ENCODE measurements around the gene PLA2R1.

The PLA2R1 gene

DNA sequence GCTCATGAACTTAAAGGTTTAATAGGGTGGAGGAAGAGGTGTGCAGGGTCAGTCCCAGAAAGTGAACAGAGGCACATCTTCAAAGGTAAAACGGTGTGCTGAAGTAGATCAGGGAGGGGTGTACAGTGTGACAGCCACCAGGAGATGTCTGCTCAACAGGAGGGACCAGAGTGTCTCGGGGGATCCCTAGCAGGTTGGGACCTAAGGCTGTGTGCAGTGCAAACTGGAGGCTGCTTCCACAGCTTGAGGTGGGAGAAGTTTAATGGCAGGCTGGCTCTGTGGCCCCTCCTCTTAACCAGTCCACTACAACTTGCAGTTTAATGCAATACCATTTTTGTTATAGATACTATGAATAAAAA, 33.2 kb downstream of the PLA2R1 start:
- no peak for DNase-seq

DNA sequence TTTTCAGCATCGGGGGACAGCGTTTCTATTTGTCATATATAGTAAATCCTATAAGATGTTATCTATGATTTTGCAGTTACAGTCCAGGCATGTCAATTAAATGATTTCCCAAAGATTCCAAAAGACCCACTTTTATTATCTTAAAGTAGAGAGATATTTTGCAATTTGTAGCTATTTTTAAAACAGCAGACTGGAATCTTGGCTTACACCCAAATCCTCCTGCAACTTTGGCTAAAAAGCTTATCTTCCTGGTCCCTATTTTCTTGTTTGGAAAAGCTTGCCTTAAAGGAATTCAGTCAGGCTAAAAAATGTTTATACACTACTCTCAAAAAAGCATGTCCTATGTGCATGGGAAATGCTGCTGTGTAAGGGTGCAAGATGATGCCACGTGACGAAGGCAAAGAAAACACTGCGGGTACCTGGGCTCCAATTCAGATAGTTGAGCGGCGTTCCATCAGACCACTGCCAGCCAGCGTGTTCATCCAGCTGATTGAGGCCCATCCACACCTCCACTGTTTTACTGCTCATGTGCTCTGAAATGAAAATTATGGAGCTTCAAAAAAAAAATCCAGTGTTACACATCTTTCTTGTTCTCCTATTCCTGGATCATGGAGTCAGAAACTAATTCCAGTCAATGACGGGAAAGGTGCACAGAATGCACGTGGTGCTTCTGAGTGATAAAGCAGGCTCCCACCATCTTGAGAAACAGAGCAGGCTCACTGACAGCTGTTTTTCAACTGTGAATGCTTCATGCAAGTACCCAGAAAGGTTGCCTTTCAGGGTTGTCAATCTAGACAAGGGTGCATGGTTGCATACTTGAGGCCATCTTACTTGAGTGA, 33.8 kb downstream of the PLA2R1 start:
- DNase-seq, result peak; percentile 56

DNA sequence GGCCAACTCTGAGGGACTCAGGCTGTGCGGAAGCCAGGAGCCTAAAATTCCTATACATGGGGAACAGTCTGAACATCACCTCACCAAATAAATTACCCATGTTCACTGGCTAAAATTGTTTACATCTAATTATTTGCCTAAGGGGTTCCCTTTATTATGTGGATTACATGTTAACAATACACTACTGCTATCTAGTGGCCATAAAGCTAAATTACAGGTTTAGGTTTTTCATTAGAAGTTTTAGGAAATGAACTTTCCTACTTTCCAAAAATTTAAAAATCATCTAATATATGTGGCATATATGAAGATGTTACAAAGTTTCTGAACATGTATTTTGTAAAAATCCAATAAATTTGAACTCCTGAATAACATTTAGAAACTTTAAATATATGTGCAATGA, 40.3 kb downstream of the PLA2R1 start:
- DNase-seq, result no peak

DNA sequence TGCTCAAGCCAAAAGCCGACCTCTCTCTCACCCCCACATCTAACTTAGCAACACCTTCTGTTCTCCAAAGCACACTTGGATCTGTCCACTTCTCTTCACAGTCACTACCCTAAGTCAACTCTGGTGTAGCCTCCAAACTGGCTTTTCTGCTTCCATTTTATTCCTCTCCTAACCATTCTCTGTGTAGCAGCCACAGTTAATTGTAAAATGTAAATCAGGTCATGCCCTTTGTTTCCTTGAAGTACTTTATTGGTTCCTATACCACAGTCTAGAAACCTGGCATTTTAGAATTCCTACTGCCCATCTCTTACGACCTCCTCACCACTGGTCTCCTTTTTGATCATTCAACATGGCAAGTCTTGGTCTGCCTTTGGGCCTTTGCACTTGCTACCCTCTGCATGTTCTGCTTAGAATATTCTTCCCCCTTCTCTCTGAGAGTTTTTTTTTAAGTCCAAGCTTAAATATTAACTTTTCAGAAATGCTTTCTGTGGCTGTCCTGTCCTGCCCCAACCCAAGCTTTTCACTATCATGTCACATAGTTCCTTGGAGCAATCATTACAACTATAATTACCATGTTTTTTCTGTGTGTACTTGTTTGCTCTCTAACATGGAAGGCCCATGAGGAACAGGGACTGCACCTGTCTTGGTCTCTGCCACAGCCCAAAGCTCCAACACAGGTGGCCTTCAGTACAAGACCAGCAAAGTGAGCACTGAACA, 42.9 kb downstream of the PLA2R1 start:
- no peak for DNase-seq

DNA sequence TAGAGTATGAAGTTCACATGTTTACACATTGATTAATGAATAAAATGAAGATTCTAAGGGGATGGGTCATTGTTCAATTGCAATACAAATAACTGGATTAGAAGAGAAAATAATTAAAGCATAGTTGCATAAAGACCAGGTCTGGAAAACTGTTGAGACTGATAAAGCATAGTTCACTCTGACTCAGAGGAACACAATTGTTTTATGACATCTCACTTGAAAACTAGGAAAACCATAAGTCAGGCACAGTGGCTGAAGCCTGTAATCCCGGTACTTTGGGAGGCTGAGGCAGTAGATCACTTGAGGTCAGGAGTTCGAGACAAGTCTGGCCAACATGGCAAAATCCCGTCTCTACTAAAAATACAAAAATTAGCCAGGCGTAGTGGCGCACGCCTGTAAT, 46.7 kb downstream of the PLA2R1 start:
- no peak for DNase-seq

DNA sequence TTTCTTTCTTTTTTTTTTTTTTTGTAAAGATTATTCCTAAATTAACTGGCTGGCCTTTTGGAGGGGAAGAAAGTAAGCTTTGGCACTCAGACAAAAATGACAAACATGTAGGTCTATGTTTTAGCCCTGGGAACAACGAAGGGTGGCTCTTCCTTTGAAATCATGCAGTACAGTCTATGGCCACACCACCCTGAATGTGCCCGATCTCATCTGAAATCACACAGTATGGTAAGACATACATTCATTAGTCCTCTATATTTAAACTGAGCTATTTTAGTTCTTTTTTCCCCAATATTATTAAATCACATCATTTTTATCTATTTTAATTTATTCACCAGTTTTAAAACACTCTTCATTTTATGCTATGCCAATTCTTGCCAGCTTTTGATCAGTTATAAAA, 48.2 kb downstream of the PLA2R1 start:
- peak; percentile 19 for DNase-seq

DNA sequence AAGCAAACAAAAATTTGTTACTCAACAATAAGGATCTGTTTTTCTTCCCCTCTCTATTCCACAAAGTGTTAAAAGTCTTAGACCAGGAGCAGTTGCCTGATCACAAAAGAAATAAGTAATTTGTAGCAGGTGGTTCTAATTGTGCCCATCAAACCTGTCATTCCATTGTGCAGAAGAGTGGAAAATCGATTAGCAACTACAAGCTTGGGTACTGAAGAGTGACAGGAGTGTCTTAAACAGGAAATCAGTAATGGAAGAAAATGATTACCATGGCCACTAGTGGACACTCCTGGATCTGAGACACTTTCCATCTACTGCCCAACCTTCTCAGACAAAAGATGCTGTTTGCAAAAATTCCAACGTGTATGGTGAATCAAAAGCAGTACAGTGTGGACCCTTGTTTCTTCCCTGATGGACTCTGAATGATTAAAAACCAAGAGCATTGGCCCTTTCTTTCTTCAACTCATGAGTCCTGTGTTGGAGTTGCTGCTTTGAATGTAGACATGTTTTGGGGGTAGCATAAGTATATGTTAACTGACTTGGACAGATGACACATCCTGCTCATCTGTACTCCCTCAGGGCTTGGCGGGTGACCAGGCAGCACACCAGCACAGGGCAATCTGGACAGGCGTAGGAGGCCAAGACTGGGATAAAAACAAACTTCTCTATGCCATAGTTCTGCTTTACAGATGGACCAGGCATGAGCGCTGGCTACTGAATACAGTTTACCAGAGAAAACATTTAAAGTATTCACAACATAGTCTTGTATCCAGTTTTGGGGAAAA, 51.9 kb downstream of the PLA2R1 start:
- DNase-seq, result no peak

DNA sequence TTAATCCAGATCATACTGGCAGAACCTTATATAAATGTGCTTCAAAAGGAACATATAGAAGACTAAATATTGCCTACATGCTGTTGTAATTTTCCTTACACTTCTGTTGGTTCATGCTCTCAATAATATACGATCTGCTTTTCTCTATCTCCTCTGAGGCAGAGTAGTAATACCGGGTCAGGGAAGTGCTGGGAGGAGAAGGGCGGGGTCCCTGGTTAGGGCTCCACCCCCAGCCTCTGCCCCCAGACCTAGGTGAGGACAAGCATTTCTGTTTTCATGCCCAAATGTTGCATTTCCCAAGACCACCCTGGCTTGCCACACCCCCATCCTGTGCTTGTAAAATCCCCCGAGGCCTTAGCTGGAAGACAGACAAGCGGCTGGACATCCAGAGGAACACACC, 55.3 kb downstream of the PLA2R1 start:
- no peak for DNase-seq

DNA sequence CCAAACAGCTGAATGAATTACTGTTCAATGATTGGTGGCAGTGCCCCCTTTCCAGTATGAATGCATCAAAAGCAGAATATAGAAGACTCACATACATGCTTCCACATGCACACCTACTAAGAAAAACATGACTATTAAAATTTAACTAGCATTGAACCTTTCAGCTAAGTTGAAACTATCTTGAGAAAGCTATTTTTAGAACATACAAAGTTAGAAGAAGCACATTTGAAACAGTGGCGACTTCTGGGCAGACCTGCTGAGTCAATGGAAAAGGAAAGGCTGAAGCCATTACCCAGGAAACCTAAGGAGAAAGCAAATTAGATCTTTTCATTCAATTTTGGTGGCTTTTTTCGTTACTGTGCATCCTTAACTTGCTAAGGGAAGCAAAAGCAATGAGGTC, 55.9 kb downstream of the PLA2R1 start:
- peak; percentile 12 for DNase-seq

DNA sequence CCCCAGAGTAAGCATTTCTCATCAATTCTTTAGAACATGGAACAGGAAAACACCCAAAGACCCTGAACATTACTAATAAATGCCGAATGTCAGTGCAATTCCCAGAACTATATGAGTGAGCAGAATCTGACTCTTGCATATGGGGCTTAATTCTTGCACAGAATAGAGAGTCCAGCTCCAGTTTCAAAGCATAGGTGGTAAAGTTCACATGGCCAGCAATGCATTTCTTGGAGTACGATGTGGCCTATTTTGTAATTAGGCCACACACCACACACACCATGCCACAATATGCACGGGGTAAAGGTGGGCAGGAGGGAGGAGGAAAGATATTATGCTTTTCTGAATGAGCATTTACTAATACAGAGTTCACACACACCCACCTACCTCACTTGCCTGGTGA, 56.5 kb downstream of the PLA2R1 start:
- DNase-seq, result no peak

DNA sequence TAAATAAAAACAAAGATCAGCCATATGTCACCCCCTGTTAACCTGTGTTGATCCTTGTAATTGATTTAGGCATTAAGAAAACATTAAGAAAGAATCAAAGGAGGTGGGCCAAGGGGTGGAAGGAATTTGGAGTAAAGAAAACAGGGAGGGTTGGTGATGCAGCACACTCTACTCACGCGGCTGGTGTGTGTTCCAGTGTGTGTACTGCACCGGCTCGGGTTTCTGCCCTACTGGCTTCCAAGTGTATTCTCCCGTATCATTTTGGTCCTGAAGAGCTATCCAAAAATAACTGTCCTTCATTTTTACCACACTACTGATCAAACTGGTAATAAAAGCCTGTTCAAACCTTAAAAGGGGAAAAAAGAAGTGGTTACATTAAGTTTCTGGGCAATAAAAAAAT, 56.9 kb downstream of the PLA2R1 start:
- DNase-seq, result no peak

DNA sequence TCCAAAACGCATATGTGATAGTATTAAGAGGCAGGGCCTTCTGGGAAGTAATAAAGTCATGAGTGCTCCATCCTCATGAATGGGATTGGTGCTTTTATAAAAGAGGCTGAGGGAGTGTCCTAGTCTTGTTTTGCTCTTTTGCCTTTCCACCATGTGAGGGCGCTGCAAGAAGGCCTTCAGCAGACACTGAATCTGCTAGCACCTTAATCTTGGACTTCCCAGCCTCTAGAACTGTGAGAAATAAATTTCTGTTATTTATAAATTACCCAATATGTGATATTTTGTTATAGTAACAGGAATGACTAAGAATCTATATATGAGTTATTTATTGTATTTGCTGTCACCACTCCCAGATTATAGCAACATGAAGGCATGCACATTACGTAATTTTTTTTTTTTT, 63.5 kb downstream of the PLA2R1 start:
- no peak for DNase-seq

DNA sequence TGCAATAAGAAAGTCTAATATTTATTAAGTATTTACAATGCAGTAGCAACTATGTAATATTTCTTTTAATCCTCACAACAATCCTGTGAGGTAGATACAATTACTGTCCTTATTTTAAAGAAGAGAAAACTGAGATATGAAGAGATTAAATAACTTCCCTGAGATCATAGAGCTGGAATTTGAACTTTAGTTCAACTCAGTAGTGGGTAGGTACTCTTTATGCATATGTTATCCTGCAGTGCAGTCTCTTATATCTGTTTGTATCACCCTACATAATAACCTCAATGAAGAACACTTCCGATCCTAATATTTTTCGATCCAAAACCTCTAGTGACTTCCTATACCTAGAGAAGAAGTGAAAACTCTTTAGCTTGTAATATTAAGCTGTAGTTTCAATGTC, 64.2 kb downstream of the PLA2R1 start:
- DNase-seq, result no peak

DNA sequence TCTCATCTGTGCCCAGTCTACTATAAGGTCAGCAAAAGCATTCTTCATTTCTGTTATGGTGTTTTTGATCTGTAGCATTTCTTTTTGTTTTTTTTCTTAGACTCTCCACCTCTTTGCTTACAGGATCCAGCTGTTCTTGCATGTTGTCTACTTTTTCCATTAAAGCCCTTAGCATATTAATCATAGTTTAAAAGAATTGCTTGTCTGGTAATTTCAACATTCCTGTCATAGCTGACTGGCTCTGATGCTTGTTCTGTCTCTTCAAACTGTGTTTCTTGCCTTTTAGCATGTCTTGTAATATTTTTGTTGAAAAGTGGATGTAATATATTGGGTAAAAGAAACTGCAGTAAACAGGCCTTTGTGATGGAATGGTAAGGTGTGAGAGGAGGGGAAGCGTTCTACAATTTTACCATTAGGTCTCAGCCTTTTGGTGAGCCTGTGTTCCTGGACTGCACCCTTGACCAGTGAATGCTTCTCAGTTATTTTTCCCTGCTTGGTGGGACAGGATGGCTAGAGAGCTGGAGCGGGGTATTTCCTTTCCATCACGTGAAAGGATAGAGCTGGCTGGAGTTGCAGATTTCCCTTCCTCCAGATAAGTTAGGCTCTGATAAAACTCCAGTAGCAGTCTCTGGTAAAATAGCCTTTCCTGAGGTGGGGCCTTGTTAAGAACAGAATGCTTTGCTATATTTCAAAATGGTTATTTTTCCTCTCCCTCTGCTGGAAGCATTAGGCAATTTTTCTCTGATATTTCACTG, 65.4 kb downstream of the PLA2R1 start:
- peak; percentile 61 for DNase-seq

DNA sequence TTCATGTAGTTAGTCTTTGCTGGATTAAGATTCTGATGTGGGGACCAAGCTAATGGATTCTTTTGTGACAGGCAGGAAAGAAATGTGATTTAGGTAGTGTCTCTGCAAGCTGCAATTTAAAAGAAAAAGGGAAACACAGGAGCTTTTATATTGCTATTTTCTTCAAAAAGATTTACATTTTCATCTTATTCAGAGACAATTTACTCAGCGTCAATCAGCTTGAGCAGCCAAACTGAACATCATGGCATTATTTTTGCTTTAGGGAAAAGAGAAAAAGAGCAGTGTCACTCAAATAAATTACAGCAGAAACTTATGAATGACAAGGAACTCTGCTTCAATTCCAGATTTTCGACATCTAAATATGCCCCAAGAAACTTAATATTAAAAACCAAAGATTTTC, 67.4 kb downstream of the PLA2R1 start:
- DNase-seq, result no peak

DNA sequence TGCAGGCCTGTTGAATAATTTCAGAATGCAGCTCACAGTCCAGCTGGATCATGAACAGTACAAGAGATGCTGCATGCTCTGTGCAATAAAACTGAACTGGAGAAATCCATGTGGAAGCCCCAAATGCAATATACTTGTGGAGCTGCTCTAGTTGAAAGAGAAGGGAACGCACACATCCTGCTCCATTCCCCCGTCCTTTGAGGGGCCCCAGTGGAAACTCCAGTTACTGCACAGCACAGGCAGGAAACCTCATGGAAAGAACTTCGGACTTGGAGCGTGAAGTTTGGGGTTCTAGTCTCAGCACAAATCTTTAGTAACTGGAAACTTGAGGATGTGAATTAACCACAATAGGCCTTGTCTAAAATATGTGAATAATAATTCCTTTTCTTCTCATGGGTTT, 73.2 kb downstream of the PLA2R1 start:
- DNase-seq, result no peak

DNA sequence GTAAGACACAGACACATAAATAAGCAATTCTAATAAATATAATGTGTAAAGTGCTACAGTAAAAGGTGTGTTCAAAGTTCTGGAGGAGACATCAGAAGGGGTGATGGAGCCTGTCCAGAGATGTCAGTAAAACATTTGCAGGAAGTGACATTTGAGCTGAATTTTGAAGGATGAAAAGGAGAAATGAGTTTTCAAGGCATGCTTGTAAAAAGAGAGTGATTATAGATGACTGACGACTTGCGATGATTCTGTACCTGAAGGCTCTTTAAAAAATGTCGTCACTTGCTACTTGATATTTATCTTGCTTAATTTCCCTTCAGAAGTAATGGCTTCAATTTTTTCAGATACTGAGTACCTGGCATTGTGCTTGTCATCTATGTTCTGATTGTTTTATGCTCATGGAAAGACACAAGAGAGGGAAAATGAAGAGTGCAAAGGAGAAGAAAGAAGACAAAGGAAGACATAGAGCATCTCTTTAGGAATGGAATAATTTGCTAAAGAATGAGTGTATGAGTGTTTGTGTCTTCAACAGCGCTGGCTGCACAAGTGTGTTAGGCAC, 73.9 kb downstream of the PLA2R1 start:
- DNase-seq, result no peak

DNA sequence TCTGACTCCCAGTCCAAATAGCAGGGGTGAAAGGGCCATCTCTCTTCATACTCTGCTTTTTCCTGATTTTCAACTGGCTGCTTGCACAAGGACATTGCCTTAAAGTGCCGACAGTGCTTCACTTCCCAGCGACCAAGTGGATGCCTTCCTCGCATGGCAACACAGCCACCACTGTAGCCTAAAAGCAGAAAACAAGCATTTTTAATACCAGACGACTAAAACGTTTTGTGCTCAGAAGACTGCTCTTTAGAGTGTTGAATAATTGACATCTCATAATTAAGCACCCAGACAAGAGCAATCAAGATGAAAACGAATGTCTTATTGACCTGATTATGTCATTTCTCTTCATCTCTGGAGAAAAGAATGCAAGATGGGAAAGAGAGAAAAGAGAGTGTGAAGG, 75.2 kb downstream of the PLA2R1 start:
- no peak for DNase-seq

DNA sequence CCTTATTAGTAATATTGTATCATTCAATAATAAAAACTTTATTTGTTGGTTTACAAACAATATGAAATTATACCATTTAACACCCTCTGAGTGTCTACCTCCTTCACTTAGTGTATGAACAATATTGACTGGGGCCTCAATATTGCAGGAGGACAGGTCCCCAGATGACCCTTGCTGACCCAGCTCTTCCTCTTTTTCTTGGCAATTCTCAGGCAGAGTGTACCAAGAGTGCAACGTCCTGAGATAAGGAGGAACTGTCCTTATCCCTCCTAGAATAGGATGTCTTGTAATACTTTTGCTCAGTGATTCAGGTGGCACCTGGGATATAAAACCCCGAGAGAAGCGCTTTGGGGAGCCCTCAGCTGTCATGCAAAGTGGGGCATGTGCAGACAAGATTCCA, 76.8 kb downstream of the PLA2R1 start:
- DNase-seq, result no peak

DNA sequence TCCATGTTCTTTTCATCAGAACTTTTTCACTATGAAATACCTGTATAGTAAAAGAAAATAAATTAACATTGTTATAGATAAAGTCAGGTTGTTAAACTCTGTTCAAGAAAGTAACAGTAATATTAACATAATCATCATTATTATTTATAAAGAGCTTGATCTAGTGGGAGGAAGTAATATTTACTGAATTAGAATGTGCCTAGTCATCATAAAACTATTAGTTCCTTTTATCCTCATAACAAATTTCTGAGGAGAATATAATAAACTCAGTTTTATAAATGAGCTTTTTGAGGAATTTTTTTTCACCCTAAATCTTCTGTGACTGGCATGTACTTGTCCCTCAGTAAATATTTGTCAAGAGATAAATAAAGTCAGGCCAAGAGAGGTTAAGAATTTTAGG, 78.4 kb downstream of the PLA2R1 start:
- no peak for DNase-seq

DNA sequence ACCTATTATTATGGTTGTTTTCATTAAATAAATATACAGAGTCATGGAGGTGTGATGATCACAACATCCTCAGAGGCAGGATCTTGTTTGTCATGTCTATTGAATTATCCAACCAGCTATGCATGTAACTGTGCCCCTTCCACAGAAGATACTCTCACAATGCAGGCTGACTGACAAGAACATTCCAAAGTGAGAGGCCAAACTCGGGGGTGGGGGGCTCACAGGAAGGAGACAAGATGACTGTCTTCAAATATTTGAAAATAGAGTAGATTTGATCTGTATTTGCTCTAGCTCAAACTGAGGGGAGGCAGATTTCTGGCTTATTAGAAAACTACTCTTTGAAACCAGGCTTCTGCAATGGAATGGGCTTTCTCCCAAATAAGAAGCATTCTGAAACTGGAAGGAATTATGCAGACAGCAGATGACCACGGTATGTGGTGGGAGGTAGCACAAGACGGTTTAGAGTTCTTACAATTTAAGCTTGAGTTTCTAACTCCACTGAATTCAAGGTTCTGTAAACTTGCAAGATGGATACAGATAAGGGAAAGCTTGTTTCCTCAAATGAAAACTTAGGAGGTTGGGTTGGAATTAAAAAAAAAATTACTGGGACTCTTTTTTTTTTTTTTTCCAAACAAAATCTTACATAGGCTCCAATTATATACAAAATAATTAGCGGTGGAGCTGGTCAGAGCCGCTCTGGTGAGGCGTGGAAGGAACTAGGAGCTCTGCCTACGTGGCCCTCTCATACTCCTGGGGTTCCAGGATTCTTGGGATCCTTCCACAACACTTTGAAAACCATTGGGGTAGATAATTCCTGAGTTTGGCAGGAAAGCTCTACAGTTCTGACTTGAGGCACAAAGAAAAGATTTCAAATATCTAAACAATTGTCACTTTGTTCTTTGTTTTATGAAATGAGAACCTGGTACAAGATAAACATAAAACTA, 79.3 kb downstream of the PLA2R1 start:
- peak; percentile 30 for DNase-seq

Measured in fibroblast of skin of back (primary cell).